ENCODE results near the gene FYB1. TPM values are rescaled to one million over a fixed set of nuclear protein-coding genes. Genes with fewer than 3 reads are reported as not detected.

FYB1 gene
- total RNA-seq, 1 experiment from 2014 or later, result 0.52 TPM

DNA sequence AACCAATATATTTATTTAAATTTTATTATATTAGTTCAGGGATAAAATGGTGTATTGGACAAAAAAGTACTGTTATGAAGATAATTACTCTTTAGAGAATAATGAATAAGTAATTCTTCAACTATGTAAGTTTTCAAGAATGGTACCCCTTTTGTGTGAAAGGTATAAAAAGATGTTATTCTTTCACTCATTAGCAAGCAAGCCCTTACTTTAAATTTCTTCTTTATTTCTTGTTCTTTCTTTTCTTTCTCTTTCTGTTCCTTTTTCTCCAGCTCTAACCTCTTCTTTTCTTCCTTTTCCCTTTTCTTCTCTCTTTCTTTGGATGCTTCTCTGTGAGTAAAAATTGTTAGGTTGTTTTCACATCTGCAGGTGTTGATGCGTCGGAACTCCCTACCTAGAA, 82.0 kb downstream of the FYB1 start:
- TF ChIP-seq SOX15 (CRISPR knock-in tag; IDR thresholded peaks at IDR 0.05) (no peak), ARID4B (CRISPR knock-in tag; IDR thresholded peaks at IDR 0.05; ENCODE audit: borderline replicate concordance) (no peak), ATF2 (CRISPR knock-in tag; IDR thresholded peaks at IDR 0.05; ENCODE audit: borderline replicate concordance, low read depth) (no peak)
- TF ChIP-seq, protein P1, sequence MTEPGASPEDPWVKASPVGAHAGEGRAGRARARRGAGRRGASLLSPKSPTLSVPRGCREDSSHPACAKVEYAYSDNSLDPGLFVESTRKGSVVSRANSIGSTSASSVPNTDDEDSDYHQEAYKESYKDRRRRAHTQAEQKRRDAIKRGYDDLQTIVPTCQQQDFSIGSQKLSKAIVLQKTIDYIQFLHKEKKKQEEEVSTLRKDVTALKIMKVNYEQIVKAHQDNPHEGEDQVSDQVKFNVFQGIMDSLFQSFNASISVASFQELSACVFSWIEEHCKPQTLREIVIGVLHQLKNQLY (CRISPR knock-in tag; IDR thresholded peaks at IDR 0.05), result no peak
- Mint-ChIP-seq H3K9me3 (no peaks in the 10 kb centered on the region), H3K27me3 (ENCODE audit: low read depth) (no peaks in the 10 kb centered on the region), H3K4me1 (no peaks in the 10 kb centered on the region; the same call in 1 of the 2 replicates), H3K27ac (peak overlapping the region; percentile 34; the same call in 1 of the 2 replicates), H3K36me3 (no peaks in the 10 kb centered on the region), H3K4me3 (no peak overlapping the region)
- DNase-seq (ENCODE audit: low spot score) (no peak), ATAC-seq (no peak)
- CTCF ChIA-PET, result no interaction called here
- POLR2A ChIA-PET, result no interaction called here

GRCh38 chr5:39132792-39133191, 86.6 kb downstream of the FYB1 start:
- Mint-ChIP-seq H3K4me1 (peaks cover 6% of the 10 kb centered on the region), H3K27ac (no peak overlapping the region), H3K36me3 (no peaks in the 10 kb centered on the region), H3K9me3 (no peaks in the 10 kb centered on the region), H3K27me3 (ENCODE audit: low read depth) (no peaks in the 10 kb centered on the region), H3K4me3 (no peak overlapping the region)
- DNase-seq (ENCODE audit: low spot score) (no peak), ATAC-seq (no peak)
- POLR2A ChIA-PET, result no interaction called here
- CTCF ChIA-PET, result no interaction called here
- TF ChIP-seq ZNF416 (CRISPR knock-in tag; IDR thresholded peaks at IDR 0.05) (no peak), GABPB1 (CRISPR knock-in tag; IDR thresholded peaks at IDR 0.05) (no peak), FOXP4 (CRISPR knock-in tag; IDR thresholded peaks at IDR 0.05) (no peak)
- TF ChIP-seq, protein P2, sequence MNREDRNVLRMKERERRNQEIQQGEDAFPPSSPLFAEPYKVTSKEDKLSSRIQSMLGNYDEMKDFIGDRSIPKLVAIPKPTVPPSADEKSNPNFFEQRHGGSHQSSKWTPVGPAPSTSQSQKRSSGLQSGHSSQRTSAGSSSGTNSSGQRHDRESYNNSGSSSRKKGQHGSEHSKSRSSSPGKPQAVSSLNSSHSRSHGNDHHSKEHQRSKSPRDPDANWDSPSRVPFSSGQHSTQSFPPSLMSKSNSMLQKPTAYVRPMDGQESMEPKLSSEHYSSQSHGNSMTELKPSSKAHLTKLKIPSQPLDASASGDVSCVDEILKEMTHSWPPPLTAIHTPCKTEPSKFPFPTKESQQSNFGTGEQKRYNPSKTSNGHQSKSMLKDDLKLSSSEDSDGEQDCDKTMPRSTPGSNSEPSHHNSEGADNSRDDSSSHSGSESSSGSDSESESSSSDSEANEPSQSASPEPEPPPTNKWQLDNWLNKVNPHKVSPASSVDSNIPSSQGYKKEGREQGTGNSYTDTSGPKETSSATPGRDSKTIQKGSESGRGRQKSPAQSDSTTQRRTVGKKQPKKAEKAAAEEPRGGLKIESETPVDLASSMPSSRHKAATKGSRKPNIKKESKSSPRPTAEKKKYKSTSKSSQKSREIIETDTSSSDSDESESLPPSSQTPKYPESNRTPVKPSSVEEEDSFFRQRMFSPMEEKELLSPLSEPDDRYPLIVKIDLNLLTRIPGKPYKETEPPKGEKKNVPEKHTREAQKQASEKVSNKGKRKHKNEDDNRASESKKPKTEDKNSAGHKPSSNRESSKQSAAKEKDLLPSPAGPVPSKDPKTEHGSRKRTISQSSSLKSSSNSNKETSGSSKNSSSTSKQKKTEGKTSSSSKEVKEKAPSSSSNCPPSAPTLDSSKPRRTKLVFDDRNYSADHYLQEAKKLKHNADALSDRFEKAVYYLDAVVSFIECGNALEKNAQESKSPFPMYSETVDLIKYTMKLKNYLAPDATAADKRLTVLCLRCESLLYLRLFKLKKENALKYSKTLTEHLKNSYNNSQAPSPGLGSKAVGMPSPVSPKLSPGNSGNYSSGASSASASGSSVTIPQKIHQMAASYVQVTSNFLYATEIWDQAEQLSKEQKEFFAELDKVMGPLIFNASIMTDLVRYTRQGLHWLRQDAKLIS (CRISPR knock-in tag; IDR thresholded peaks at IDR 0.05; ENCODE audit: borderline replicate concordance), result no peak

- CTCF ChIA-PET, result interaction anchor here (1.4 kb wide), 2 partner anchors 86 to 152 kb away, joined by 3 read pairs; no protein-coding TSS in a partner anchor
- peaks cover 7% of the 10 kb centered on the region for H3K4me1 Mint-ChIP-seq
- POLR2A ChIA-PET, result no interaction called here
- no peaks in the 10 kb centered on the region for H3K27me3 Mint-ChIP-seq (ENCODE audit: low read depth)
- no peak overlapping the region for H3K27ac Mint-ChIP-seq
- TF ChIP-seq FOXK1 (CRISPR knock-in tag; IDR thresholded peaks at IDR 0.05), result no peak
- no peak for TF ChIP-seq TEAD1 (CRISPR knock-in tag; IDR thresholded peaks at IDR 0.05)
- TF ChIP-seq CDX4 (CRISPR knock-in tag; IDR thresholded peaks at IDR 0.05; ENCODE audit: borderline replicate concordance), result no peak
- TF ChIP-seq E2F4 (CRISPR knock-in tag; IDR thresholded peaks at IDR 0.05; ENCODE audit: borderline replicate concordance, low read depth), result no peak
- no peak for TF ChIP-seq ZNF423 (CRISPR knock-in tag; IDR thresholded peaks at IDR 0.05)
- no peak for TF ChIP-seq SOX15 (CRISPR knock-in tag; IDR thresholded peaks at IDR 0.05)
- no peak for TF ChIP-seq SMAD3 (CRISPR knock-in tag; IDR thresholded peaks at IDR 0.05; ENCODE audit: borderline replicate concordance)
- no peak for TF ChIP-seq IRF2 (CRISPR knock-in tag; IDR thresholded peaks at IDR 0.05; ENCODE audit: borderline replicate concordance, low read depth)
- TF ChIP-seq JAZF1 (CRISPR knock-in tag; IDR thresholded peaks at IDR 0.05), result no peak
- no peaks in the 10 kb centered on the region for H3K36me3 Mint-ChIP-seq
- DNase-seq (ENCODE audit: low spot score) (no peak), ATAC-seq (no peak)
- no peaks in the 10 kb centered on the region for H3K9me3 Mint-ChIP-seq
- H3K4me3 Mint-ChIP-seq, result no peak overlapping the region
Observed at GRCh38 chr5:39132128-39132447, 87.3 kb downstream of the FYB1 start.

Data from WTC11 (cell line).